Activated naive CD4-positive, alpha-beta T cell (primary cell): Measurements from ENCODE around the gene RTN4.

Experiments
- DNase-seq, 4 experiments: peaks; one replicate each; lab custom pipeline; 2025; lab: John Stamatoyannopoulos, UW

Gene RTN4

GRCh38 chr2:54969295-54969939, 80.8 kb downstream of the RTN4 start:
- no peak for DNase-seq

- DNase-seq, result no peak
Measured at GRCh38 chr2:54968561-54969218, 81.6 kb downstream of the RTN4 start.

DNA sequence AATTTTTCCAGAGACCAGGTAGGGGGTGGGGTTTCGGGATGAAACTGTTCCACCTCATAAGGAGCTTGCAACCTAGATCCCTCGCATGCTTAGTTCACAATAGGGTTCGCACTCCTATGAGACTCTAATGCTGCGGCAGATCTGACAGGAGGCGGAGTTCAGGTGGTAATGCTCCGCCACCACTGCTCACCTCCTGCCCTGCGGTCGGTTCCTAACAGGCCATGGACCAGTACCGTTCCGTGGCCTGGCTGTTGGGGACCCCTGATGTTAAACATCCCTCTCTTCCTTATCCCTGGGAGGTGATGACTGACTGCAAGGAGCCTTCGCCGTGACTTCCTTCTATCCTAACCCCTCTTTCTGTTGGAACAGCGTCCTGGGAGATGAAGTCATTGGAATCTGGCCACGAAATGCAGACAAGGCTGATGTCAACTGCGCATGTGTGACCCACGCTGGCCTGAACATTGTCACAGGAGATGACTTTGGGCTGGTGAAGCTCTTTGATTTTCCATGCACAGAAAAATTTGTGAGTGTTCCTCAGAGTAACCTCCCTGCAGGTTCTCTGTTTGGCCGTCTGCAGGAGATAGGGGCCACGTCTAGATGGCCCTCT, 82.4 kb downstream of the RTN4 start:
- DNase-seq, result no peak

GRCh38 chr2:54967269-54967668, 83.0 kb downstream of the RTN4 start:
- DNase-seq, result no peak

- DNase-seq, result no peak
Measured at GRCh38 chr2:54966837-54967236, 83.4 kb downstream of the RTN4 start.

GRCh38 chr2:54966165-54966832, 84.0 kb downstream of the RTN4 start:
- no peak for DNase-seq

DNA sequence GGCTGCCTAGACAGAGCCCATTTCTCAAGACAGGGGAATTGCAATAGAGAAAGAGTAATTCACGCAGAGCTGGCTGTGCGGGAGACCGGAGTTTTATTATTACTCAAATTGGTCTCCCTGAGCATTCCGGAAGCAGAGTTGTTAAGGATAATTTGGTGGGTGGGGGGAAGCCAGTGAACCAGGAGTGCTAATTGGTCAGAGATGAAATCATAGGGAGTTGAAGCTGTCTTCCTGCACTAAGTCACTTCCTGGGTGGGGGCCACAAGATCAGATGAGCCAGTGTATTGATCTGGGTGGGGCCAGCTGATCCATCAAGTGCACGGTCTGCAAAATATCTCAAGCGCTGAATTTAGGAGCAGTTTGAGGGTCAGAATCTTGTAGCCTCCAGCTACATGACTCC, 84.8 kb downstream of the RTN4 start:
- DNase-seq, result no peak

- DNase-seq, result no peak
Measured at GRCh38 chr2:54964816-54965215, 85.4 kb downstream of the RTN4 start.

DNA sequence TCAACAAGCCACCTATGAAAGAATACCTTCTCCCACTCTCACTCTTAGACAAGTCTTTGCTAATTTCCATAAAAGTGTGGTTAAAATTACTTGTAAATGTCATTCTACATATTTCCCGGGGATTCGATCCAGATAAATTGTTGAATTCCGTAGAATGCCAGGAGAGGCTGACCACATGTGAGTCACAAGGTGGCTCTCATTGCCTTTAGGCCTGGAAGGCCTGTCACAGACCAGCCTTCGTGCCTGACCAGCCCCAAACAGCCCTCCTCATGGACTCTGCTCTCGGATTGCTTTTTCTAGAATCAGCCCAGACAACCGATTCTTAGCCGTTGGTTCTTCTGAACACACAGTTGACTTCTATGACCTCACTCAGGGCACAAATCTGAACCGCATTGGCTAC, 86.0 kb downstream of the RTN4 start:
- no peak for DNase-seq

DNA sequence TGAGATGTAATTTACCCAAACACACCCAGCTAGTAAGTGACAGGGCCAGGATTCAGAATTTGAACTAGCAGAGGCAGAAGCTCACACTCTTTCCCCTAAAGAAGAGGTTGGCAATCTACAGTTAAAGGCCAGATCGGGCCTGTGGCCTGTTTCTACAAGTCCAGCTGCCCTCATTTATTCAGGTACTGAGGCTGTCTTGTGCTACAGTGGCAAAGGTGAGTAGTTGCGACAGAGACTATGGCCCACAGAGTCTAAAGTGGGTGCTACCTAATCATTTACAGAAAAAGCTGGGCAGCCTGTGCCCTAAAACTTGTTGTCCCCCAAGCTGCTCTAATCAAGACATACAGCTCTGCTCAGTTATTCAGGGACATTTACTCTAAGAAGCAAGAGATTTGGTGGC, 86.8 kb downstream of the RTN4 start:
- no peak for DNase-seq

DNA sequence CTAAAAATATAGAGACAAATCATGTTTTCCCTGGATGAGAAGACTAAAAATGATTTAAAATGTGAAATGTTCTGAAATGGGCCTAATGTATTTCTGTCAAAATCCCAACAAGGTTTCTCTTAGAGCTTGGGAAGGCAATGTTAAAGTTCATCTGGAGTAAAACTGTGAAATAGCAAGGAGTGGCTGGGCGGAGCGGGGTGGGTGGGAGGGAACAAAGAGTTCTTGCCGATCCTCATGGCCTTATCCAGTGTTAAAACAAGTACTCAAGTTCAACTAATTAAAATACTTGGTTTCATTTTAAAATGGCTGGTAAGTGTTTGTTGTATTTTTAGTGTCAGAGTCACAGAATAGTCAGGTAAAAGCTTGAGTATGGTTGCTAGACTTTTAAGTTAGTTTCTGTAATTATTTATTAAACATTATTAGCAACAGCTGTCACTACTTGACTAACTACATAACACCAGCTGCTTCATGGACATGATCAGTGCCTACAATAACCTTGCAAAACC, 87.3 kb downstream of the RTN4 start:
- no peak for DNase-seq

DNA sequence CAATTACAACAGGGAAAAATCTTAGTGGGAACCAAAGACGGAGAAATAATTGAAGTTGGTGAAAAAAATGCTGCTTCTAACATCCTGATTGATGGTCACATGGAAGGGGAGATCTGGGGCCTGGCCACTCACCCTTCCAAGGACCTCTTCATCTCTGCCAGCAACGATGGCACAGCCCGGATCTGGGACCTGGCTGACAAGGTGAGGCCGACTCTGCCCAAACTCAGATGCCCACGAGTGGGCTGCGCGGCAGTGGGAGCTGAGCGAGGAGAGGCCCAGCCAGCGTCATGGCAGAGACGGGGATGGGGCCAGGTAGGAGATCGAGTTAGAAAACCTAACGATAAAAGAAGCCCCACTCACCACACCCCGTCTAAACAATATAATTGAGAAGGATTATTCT, 87.7 kb downstream of the RTN4 start:
- DNase-seq, result no peak

DNA sequence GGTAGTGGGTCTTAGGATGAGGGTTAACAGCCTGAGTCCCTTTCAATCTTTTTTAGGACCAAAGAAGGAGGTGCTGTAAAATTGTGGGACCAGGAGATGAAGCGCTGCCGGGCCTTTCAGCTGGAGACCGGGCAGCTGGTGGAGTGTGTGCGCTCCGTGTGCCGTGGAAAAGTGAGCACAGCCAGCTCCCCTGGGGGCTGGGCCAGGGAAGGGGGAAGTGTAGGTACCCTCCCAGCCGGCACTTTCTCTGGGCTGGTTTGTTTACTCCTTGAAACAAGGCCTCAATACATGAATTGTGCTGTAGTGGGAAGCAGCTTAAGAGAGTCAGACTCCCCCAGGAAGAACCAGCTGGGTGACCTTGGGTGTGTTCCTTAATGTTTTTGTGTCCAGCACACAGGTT, 90.1 kb downstream of the RTN4 start:
- no peak for DNase-seq

DNA sequence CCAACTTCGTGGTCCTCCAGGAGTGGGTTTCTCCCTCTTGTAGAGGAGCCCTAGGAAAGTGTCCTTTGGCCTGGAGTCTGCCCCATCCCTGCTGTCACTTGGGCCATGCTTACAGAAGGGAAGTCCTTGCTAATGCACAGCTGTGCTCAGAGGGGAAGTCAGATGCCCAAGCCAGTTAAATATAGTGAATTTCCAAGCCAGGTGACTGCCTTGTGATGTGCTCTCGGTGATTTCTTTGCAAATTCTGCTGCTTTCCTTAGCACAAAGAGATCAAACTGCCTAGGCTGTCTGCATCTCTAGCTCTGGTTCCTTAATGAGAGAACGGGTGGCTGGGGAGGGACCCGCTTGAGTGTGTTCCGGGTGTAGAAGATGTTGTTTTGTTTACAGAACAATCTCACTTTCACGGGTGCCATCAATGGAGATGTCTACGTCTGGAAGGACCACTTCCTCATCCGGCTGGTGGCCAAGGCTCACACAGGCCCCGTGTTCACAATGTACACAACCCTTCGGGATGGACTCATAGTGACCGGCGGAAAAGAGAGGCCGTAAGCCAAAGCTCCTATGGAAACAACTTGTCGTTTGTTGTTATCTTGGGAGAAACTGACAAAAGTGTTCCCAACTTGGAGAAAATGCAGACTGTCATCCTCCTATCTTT, 91.4 kb downstream of the RTN4 start:
- no peak for DNase-seq

- no peak for DNase-seq
Measured at GRCh38 chr2:54957321-54957999, 92.8 kb downstream of the RTN4 start.

GRCh38 chr2:54956111-54956627, 94.1 kb downstream of the RTN4 start:
- DNase-seq, result no peak

- DNase-seq, result no peak
Measured at GRCh38 chr2:54955358-54956110, 94.7 kb downstream of the RTN4 start.

DNA sequence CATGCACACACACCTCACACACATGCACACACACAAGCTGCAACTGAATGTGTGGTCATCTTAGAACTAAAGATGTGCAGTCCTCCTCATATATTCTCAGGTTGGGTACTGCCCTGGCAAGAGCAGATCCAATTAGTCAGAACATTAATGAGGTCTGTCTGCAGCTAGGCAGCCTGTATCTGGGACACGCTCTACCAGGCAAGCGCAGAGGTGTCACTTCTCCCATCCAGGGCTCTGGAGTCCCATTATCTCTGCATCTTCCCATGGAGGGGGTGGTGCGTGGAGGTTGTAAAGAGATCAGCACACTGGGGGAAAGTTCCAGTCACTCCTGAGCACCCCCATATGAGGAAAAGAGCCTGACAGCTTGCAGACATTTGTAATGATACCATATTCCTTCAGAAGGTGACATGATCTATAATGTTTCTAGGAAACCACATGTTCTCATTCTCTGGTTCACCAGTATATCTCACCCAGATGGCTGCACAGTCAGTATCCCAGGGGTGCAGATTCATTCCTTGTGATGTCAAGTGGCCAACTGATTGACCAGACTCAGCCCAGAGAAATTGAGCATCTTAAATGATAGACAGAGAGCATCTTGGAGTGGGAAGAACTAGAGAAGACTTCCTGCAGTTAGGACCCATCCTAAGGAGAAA, 95.4 kb downstream of the RTN4 start:
- no peak for DNase-seq

GRCh38 chr2:54954158-54954557, 96.1 kb downstream of the RTN4 start:
- DNase-seq, result no peak

- no peak for DNase-seq
Measured at GRCh38 chr2:54952978-54953456, 97.2 kb downstream of the RTN4 start.
